Panc1 (cell line): ENCODE data around the gene STX1A.
"Not testable (repeated sequence)": the region's sequence is repeated elsewhere in the genome, so short reads cannot be mapped to it uniquely, and the experiment has no call there.

Source experiments
- CTCF ChIP-seq: fragments of 450-650 bp; IDR thresholded peaks from 2 replicates; pipeline ENCODE4 v1.5.1; 2017; ENCODE audit warnings: mild to moderate bottlenecking
- POLR2AphosphoS5 ChIP-seq: IDR thresholded peaks from 2 replicates; pipeline ENCODE4 v1.6.1; 2012; ENCODE audit warnings: mild to moderate bottlenecking, low read depth, low read length, moderate library complexity
- SIN3A ChIP-seq: IDR thresholded peaks from 2 replicates; pipeline ENCODE4 v1.6.1; 2012; ENCODE audit warnings: low read depth, mild to moderate bottlenecking, low read length, moderate library complexity, borderline replicate concordance; ENCODE audit not compliant: insufficient read depth
- TCF7L2 ChIP-seq: IDR thresholded peaks from 2 replicates; pipeline ENCODE4 v1.6.1; 2011; ENCODE audit warnings: mild to moderate bottlenecking, low read depth, low read length, inconsistent platforms
- TF ChIP-seq, protein P1 (sequence below), 2 experiments: IDR thresholded peaks; 2 replicates each; pipeline ENCODE4 v1.6.1; 2011 to 2012; ENCODE audit warnings: low read depth in 2 of 2, control low read depth in 1 of 2, low read length in 1 of 2, mild to moderate bottlenecking in 1 of 2, moderate library complexity in 1 of 2; ENCODE audit not compliant: insufficient read depth in 1 of 2

DNA sequence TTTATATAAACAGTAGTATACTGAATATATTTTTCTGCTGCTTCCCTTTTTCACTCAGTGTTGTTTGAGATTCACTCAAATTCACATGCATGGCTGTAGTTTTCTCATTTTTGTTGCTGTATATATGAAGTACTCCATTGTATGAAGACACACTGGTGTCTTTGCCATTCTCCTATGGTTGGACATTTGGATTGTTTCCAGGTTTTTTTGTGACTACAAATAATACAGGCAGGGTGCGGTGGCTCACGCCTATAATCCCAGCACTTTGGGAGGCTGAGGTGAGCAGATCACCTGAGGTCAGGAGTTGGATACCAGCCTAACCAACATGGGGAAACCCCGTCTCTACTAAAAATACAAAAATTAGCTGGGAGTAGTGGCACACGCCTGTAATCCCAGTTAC is 58.9 kb downstream of the STX1A start:
- TF ChIP-seq CTCF, POLR2AphosphoS5, SIN3A, TCF7L2: not testable (repeated sequence)
- TF ChIP-seq, protein P1, sequence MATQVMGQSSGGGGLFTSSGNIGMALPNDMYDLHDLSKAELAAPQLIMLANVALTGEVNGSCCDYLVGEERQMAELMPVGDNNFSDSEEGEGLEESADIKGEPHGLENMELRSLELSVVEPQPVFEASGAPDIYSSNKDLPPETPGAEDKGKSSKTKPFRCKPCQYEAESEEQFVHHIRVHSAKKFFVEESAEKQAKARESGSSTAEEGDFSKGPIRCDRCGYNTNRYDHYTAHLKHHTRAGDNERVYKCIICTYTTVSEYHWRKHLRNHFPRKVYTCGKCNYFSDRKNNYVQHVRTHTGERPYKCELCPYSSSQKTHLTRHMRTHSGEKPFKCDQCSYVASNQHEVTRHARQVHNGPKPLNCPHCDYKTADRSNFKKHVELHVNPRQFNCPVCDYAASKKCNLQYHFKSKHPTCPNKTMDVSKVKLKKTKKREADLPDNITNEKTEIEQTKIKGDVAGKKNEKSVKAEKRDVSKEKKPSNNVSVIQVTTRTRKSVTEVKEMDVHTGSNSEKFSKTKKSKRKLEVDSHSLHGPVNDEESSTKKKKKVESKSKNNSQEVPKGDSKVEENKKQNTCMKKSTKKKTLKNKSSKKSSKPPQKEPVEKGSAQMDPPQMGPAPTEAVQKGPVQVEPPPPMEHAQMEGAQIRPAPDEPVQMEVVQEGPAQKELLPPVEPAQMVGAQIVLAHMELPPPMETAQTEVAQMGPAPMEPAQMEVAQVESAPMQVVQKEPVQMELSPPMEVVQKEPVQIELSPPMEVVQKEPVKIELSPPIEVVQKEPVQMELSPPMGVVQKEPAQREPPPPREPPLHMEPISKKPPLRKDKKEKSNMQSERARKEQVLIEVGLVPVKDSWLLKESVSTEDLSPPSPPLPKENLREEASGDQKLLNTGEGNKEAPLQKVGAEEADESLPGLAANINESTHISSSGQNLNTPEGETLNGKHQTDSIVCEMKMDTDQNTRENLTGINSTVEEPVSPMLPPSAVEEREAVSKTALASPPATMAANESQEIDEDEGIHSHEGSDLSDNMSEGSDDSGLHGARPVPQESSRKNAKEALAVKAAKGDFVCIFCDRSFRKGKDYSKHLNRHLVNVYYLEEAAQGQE (IDR thresholded peaks at IDR 0.05; ENCODE audit: insufficient read depth in 1 of 2, low read depth in 2 of 2, low read length in 1 of 2) = not testable (repeated sequence)
